AG04450 (cell line): ENCODE results near the gene NUP214. TPM values are rescaled to one million over a fixed set of nuclear protein-coding genes. Genes with fewer than 3 reads are reported as not detected.
"Not testable (repeated sequence)": the region's sequence is repeated elsewhere in the genome, so short reads cannot be mapped to it uniquely, and the experiment has no call there.

ENCODE experiments used
- CTCF ChIA-PET: fragments of 300-600, 350-600 bp; formaldehyde crosslinking; extraction: SDS; loops from one replicate; lab custom pipeline; 2022; ENCODE audit warnings: antibody characterized with exemption, inconsistent platforms; lab: Charles Lee
- POLR2A ChIA-PET: fragments of 350-600 bp; formaldehyde crosslinking; extraction: SDS; loops from one replicate; lab custom pipeline; 2021; ENCODE audit warnings: antibody characterized with exemption, inconsistent platforms; lab: Yijun Ruan, JAX
- DNase-seq: peaks from one replicate; pipeline ENCODE4 v3.0.0-alpha.2; 2011; ENCODE audit warnings: low read depth, low spot score
- H3K27ac ChIP-seq: one replicate; pipeline ENCODE4 v1.5.1; 2012; ENCODE audit warnings: low read depth, low read length, control low read depth
- H3K27me3 ChIP-seq: one replicate; pipeline ENCODE4 v1.6.0; 2012; ENCODE audit warnings: low read length; ENCODE audit not compliant: control insufficient read depth, insufficient read depth
- H3K4me3 ChIP-seq: 2 replicates; pipeline ENCODE4 v1.5.1; 2011; ENCODE audit warnings: mild to moderate bottlenecking, low read depth, low read length, control low read depth
- H3K9me3 ChIP-seq: 2 replicates; pipeline ENCODE4 v1.5.1; 2012; ENCODE audit warnings: low read length; ENCODE audit not compliant: control insufficient read depth, insufficient read depth
- polyA plus RNA-seq: library from polyadenylated mRNA; depleted of rRNA; stranded (reverse); fragments of >200 nt; gene quantifications from 2 replicates; pipeline ENCODE4 v1.2.3, GENCODE V29; 2011
- TF ChIP-seq, protein P1 (sequence below): IDR thresholded peaks from 2 replicates; pipeline ENCODE4 v1.5.1; 2011; ENCODE audit warnings: low read depth, low read length, control low read depth, inconsistent platforms

Gene NUP214
- polyA plus RNA-seq, 1 experiment, result 7.9 TPM

DNA sequence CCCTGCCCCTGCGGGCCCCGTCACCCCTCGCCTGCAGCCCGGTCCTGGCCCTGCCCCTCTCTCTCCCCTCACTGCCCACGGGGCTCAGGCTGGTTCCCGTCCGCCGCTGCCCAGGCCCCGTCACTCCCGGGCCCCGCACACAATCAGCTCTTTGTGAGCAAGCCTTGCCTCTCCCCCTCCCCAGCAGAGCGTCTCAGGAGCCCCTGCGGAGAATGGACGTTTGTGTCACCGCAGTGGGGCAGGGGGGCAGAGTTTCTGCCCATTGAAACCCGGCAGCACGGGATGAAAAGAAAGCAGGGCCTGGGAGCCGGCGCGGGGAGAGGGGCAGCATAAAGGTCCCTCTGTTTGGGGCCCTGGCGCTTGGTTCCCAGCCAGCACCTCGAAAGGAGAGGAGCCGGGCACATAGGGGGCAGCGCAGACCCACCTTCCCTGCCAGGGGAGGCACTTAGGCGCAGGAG is 13.5 kb upstream of the NUP214 start:
- no peak overlapping the region for H3K27ac ChIP-seq
- ChIA-PET CTCF (no interaction called here), POLR2A (no interaction called here)
- H3K9me3 ChIP-seq, result no peaks in the 10 kb centered on the region; the same call in 1 of the 2 replicates
- H3K27me3 ChIP-seq, result peaks cover 19% of the 10 kb centered on the region
- TF ChIP-seq, protein P1, sequence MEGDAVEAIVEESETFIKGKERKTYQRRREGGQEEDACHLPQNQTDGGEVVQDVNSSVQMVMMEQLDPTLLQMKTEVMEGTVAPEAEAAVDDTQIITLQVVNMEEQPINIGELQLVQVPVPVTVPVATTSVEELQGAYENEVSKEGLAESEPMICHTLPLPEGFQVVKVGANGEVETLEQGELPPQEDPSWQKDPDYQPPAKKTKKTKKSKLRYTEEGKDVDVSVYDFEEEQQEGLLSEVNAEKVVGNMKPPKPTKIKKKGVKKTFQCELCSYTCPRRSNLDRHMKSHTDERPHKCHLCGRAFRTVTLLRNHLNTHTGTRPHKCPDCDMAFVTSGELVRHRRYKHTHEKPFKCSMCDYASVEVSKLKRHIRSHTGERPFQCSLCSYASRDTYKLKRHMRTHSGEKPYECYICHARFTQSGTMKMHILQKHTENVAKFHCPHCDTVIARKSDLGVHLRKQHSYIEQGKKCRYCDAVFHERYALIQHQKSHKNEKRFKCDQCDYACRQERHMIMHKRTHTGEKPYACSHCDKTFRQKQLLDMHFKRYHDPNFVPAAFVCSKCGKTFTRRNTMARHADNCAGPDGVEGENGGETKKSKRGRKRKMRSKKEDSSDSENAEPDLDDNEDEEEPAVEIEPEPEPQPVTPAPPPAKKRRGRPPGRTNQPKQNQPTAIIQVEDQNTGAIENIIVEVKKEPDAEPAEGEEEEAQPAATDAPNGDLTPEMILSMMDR, result no peak
- no peak overlapping the region for H3K4me3 ChIP-seq
- no peak for DNase-seq

DNA sequence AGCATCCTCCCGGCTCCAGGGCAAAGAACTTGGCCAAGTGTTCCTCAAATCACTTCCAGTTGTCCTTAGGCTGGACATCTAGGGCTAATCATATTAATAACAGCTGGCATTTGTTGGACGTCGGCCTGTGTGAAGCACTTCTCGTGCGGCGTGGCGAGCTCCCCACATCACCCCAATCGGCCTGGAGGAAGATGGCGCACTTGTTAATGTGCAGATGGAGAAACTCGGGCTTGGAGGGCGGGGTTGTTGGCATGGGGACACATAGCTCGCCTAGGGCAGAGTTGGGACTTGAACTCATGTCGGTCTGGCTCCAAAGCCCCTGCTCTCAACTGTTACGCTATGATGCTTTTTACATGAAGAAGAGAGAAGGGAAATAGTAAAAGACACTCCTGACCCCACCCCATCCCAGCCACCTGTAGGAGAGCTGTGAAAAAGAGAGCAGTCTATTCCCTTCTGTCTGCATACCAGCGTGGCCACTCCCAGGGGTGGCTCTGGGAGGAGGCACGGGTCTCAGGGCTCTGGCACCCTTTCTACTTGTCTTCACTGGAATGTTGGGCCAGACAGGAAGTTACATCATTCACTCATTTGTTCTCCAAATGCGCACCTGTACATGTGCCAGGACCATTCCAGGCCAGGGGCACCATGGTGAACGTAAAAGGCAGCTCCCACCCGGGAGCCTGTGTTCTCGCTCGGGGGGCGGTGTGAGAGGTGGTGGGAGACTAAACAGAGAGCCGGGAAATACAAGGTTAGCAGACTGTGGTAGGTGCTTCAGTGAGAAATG is 12.8 kb upstream of the NUP214 start:
- Histone ChIP-seq H3K27me3 (peaks cover 18% of the 10 kb centered on the region), H3K4me3 (no peak overlapping the region), H3K9me3 (no peaks in the 10 kb centered on the region; the same call in 1 of the 2 replicates), H3K27ac (no peak overlapping the region)
- DNase-seq, result no peak
- ChIA-PET CTCF (no interaction called here), POLR2A (no interaction called here)
- TF ChIP-seq, protein P1, result no peak

GRCh38 chr9:131113655-131114054 is 11.7 kb upstream of the NUP214 start:
- ChIA-PET POLR2A (no interaction called here), CTCF (interaction anchor here (0.6 to 1.0 kb wide), 3 partner anchors 16 to 68 kb away, joined by 3 to 6 read pairs (median 4); no protein-coding TSS in a partner anchor)
- TF ChIP-seq, protein P1, result no peak
- H3K27me3 ChIP-seq, result peaks cover 12% of the 10 kb centered on the region
- DNase-seq, result no peak
- H3K27ac ChIP-seq, result no peak overlapping the region
- H3K9me3 ChIP-seq, result no peaks in the 10 kb centered on the region; the same call in 1 of the 2 replicates
- H3K4me3 ChIP-seq, result no peak overlapping the region

DNA sequence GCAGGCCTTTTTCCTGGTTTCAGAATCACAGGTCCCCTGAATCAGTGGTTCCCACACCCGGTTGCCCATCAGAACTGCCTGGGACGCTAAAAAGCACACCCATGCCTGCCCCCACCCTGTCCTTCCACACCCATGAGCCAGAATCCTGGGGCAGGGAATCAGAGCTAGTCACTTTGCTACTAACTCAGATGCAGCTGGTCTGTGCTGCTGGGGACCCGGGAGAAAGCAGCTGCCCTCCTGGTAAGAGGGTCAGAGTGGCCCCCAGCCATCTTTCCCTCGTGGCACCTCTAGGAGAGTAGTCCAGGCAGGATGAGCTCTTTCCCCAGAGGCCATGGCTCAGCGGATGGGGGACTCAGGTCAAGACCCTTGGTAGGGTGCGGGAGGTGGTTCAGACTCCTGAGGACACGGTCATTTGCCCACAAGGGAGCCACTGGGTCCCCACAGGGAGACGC is 11.3 kb upstream of the NUP214 start:
- TF ChIP-seq, protein P1, result no peak
- Histone ChIP-seq H3K9me3 (no peaks in the 10 kb centered on the region; the same call in 1 of the 2 replicates), H3K27ac (no peak overlapping the region), H3K4me3 (no peak overlapping the region), H3K27me3 (peaks cover 10% of the 10 kb centered on the region)
- no peak for DNase-seq
- POLR2A ChIA-PET, result no interaction called here
- CTCF ChIA-PET, result interaction anchor here (0.6 to 1.0 kb wide), 3 partner anchors 17 to 68 kb away, joined by 3 to 6 read pairs (median 4); no protein-coding TSS in a partner anchor

- H3K27ac ChIP-seq, H3K9me3 ChIP-seq, H3K27me3 ChIP-seq, H3K4me3 ChIP-seq, DNase-seq, CTCF ChIA-PET: not testable (repeated sequence)
- POLR2A ChIA-PET, result interaction anchor here (1.3 kb wide), 1 partner anchor 10 kb away, joined by 5 read pairs; the partner anchor contains the start of gene NUP214
Observed at GRCh38 chr9:131115360-131115742, 10.0 kb upstream of the NUP214 start.
